ENCODE measurements around the gene DCAF11. TPM values are rescaled to one million over a fixed set of nuclear protein-coding genes. Genes with fewer than 3 reads are reported as not detected.

DCAF11 gene
- total RNA-seq, 1 donor from 2014 or later: 66.5 TPM

DNA sequence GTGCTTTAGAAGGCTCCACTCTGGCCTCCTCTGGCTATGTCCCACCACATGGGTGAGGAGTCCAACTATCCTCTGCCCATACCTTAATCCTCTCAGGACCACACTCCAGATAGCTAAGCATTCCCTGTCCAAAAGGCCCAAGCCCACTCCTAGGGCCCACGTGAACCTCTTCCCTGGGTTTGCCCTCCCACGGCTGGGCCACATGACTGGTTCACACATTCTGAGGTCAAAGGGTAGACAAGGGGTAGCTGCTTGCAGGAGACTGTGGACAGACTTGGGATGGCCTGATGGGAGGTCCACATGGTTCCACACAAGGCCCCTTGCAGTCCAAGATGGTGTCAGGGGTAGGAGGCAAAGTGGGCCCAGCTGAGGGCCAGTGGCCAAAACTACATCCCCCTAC lies 26.5 kb upstream of the DCAF11 start:
- Mint-ChIP-seq H3K9me3 (no peaks in the 10 kb centered on the region), H3K27ac (no peak overlapping the region), H3K4me1 (peaks cover 12% of the 10 kb centered on the region), H3K36me3 (no peaks in the 10 kb centered on the region), H3K4me3 (no peak overlapping the region), H3K27me3 (ENCODE audit: insufficient read depth, low read depth) (peaks cover 14% of the 10 kb centered on the region)
- Histone ChIP-seq H3K27me3 (peaks cover 12% of the 10 kb centered on the region), H3K79me2 (ENCODE audit: low read depth) (no peaks in the 10 kb centered on the region), H3F3A (ENCODE audit: low read depth) (peaks cover 5% of the 10 kb centered on the region), H4K20me1 (ENCODE audit: low read depth) (no peaks in the 10 kb centered on the region), H3K9ac (no peak overlapping the region), H3K27ac (no peak overlapping the region), H3K36me3 (no peaks in the 10 kb centered on the region), H3K4me3 (no peak overlapping the region), H3K4me2 (no peak overlapping the region), H3K4me1 (peaks cover 15% of the 10 kb centered on the region), H3K9me3 (ENCODE audit: low read depth) (no peaks in the 10 kb centered on the region), H2AFZ (replicated peaks) (no peak overlapping the region)
- DNase-seq (ENCODE audit: low spot score): no peak
- TF ChIP-seq EZH2phosphoT487 (IDR thresholded peaks at IDR 0.05): no peak
- TF ChIP-seq, protein P1, sequence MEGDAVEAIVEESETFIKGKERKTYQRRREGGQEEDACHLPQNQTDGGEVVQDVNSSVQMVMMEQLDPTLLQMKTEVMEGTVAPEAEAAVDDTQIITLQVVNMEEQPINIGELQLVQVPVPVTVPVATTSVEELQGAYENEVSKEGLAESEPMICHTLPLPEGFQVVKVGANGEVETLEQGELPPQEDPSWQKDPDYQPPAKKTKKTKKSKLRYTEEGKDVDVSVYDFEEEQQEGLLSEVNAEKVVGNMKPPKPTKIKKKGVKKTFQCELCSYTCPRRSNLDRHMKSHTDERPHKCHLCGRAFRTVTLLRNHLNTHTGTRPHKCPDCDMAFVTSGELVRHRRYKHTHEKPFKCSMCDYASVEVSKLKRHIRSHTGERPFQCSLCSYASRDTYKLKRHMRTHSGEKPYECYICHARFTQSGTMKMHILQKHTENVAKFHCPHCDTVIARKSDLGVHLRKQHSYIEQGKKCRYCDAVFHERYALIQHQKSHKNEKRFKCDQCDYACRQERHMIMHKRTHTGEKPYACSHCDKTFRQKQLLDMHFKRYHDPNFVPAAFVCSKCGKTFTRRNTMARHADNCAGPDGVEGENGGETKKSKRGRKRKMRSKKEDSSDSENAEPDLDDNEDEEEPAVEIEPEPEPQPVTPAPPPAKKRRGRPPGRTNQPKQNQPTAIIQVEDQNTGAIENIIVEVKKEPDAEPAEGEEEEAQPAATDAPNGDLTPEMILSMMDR (IDR thresholded peaks at IDR 0.05): no peak
- TF ChIP-seq EZH2 (IDR thresholded peaks at IDR 0.05): no peak

DNA sequence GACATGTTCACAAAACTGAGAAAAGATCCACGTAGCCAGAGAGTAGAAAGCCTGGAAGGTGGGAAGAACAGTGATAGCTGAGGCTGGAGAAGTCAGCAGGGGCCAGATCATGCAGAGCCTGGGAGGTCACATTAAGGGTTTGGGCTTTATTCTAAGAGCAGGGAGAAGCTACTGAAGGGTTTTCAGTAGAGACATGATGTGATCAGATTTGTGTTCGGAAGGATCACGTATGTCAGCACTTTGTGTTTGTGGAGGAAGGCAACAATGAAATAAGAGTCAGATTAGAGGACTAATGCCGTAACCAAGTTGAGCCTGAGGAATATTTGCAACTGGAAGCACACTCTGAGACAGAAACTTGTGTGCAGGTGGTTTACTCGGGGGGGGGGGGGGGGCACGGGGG lies 24.7 kb upstream of the DCAF11 start:
- H3F3A ChIP-seq (ENCODE audit: low read depth): peaks cover 13% of the 10 kb centered on the region
- TF ChIP-seq, protein P1 (IDR thresholded peaks at IDR 0.05): no peak
- TF ChIP-seq EZH2phosphoT487 (IDR thresholded peaks at IDR 0.05) (no peak), EZH2 (IDR thresholded peaks at IDR 0.05) (no peak)
- Mint-ChIP-seq H3K4me3 (no peak overlapping the region), H3K9me3 (no peaks in the 10 kb centered on the region), H3K36me3 (no peaks in the 10 kb centered on the region), H3K27ac (no peak overlapping the region), H3K4me1 (peaks cover 18% of the 10 kb centered on the region), H3K27me3 (ENCODE audit: insufficient read depth, low read depth) (peaks cover 9% of the 10 kb centered on the region)
- no peak overlapping the region for H3K9ac ChIP-seq
- H2AFZ ChIP-seq (replicated peaks): no peak overlapping the region
- H3K4me3 ChIP-seq: no peak overlapping the region
- DNase-seq (ENCODE audit: low spot score): no peak
- H3K9me3 ChIP-seq (ENCODE audit: low read depth): no peaks in the 10 kb centered on the region
- H3K4me2 ChIP-seq: no peak overlapping the region
- no peaks in the 10 kb centered on the region for H4K20me1 ChIP-seq (ENCODE audit: low read depth)
- no peak overlapping the region for H3K27ac ChIP-seq
- no peaks in the 10 kb centered on the region for H3K36me3 ChIP-seq
- H3K4me1 ChIP-seq: peaks cover 15% of the 10 kb centered on the region
- no peaks in the 10 kb centered on the region for H3K79me2 ChIP-seq (ENCODE audit: low read depth)
- no peaks in the 10 kb centered on the region for H3K27me3 ChIP-seq

DNA sequence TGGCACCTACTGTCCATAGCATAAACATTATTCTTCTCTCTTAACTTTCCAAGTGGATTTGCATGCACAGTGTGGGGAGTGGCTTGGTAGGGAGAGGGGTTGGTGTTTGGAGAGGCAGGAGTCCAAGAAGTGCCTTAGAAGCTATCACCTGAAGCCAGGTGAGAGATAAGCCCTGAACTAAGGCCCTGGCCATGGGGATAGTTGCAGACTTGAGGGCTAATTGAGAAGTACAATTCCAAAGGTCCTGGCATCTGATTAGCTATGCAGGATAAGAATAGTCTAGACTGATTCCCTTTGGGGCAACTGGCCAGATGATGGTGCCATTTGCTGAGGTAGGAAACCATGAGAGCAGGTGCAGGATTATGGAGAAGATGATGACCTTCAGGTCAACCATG lies 22.5 kb upstream of the DCAF11 start:
- H3K9ac ChIP-seq: no peak overlapping the region
- H3K4me2 ChIP-seq: no peak overlapping the region
- TF ChIP-seq, protein P1 (IDR thresholded peaks at IDR 0.05): no peak
- TF ChIP-seq EZH2 (IDR thresholded peaks at IDR 0.05): no peak
- no peak for TF ChIP-seq EZH2phosphoT487 (IDR thresholded peaks at IDR 0.05)
- no peak overlapping the region for H3K4me3 ChIP-seq
- H3K79me2 ChIP-seq (ENCODE audit: low read depth): no peaks in the 10 kb centered on the region
- no peaks in the 10 kb centered on the region for H3K36me3 Mint-ChIP-seq
- H3K4me1 ChIP-seq: peaks cover 17% of the 10 kb centered on the region
- H3K9me3 Mint-ChIP-seq: no peaks in the 10 kb centered on the region
- no peak overlapping the region for H3K4me3 Mint-ChIP-seq
- peaks cover 24% of the 10 kb centered on the region for H3F3A ChIP-seq (ENCODE audit: low read depth)
- DNase-seq (ENCODE audit: low spot score): no peak
- H2AFZ ChIP-seq (replicated peaks): no peak overlapping the region
- no peak overlapping the region for H3K27ac Mint-ChIP-seq
- no peak overlapping the region for H3K27ac ChIP-seq
- no peaks in the 10 kb centered on the region for H3K9me3 ChIP-seq (ENCODE audit: low read depth)
- H3K27me3 ChIP-seq: no peaks in the 10 kb centered on the region
- H3K4me1 Mint-ChIP-seq: peaks cover 31% of the 10 kb centered on the region
- H3K27me3 Mint-ChIP-seq (ENCODE audit: insufficient read depth, low read depth): peaks cover 9% of the 10 kb centered on the region
- H3K36me3 ChIP-seq: no peaks in the 10 kb centered on the region
- H4K20me1 ChIP-seq (ENCODE audit: low read depth): no peaks in the 10 kb centered on the region

All from neural progenitor cell (in vitro differentiated cells).